Right renal pelvis (tissue), 4 donors: Measurements from ENCODE around the gene BTRC. TPM values are rescaled to one million over a fixed set of nuclear protein-coding genes. Genes with fewer than 3 reads are reported as not detected.

ENCODE experiments used
- DNase-seq, 4 donors: peaks; one replicate each; pipeline ENCODE4 v3.0.0-alpha.2; 2013; ENCODE audit warnings: low read depth in 4 of 4, low spot score in 3 of 4, missing footprints in 1 of 4
- polyA plus RNA-seq, 4 donors: library from polyadenylated mRNA; unstranded; fragments of 120-200 nt; gene quantifications; one replicate each; pipeline ENCODE4 v1.2.1, GENCODE V29; 2013; ENCODE audit not compliant: insufficient read length in 4 of 4

Gene BTRC
- polyA plus RNA-seq, 4 donors, result 20.1 to 31.2 (median 29.0) TPM

DNA sequence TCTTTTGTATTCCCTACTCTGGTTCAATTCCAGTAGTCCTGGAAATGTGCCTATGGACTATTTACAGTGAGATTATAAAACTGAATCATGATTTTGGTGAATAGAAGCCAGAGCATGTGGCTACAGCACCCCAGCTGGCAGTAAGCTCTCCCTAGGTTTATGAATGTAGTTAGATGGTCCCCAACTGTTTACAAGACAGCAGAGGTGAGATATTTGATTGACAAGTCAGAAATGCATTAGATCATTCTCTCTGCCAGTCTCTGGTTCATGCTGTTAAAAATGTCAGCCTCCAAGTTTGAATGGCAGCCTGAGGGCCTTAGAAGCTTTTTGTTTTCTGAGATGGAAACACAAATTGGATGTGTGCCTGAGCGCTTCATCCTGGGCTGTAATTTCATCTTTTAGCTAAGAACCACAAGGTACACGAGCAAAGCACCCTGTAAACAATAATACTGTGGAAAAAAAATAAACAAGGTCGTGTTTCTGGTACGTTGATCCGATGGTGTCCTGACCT lies 85.0 kb downstream of the BTRC start:
- no peak for DNase-seq

DNA sequence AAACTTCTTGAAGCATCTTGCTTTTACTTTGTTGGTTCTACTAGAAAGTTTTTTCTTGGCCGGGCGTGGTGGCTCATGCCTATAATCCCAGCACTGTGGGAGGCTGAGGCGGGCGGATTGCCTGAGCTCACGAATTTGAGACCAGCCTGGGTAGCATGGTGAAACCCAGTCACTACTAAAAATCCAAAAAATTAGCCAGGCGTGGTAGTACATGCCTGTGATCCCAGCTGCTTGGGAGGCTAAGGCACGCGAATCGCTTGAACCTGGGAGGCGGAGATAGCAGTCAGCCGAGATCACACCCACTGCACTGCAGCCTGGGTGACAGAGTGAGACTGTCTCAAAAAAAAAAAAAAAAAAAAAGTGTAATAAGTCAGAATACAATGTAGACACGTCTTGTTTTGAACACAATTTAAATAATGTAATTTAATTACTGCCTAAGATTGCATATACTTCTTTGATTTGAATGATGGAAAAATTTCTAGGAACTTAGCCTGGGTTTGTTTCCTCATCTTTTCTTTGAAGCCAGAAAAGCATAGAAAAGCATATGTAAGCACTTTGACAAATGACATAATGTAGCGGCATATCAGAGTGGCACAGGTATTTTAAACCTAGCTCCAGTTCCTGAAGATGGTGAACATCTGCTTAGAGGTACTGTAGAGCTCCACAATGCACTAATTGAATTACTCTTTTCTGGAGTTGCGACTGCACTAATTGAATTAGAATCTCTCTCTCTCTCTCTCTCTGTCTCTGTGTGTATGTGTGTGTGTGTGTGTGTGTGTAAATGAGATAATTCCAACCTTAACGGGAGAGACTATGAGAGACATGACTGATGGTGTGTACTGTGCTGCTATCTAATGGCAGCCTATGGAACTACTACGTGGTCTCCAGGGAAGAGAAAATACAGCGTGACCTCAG lies 87.8 kb downstream of the BTRC start:
- DNase-seq, result peak; percentile 25 to 36 (median 30)

DNA sequence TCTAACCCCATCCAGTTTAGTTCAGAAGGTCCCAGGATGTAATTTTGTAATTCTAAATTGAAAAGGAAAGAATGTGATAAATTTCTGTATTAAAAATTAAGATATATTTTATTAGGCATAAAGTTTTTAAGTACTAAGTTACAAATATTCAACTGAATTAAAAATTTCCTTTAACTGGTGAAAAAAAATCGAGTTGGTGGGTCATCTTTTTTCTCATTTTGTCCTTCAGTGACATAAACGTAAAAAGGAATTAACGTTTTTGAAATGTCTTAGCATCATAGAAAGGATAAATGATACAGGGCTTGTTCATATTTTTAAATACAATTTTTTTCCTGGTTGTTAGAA lies 88.5 kb downstream of the BTRC start:
- DNase-seq, result no peak

DNA sequence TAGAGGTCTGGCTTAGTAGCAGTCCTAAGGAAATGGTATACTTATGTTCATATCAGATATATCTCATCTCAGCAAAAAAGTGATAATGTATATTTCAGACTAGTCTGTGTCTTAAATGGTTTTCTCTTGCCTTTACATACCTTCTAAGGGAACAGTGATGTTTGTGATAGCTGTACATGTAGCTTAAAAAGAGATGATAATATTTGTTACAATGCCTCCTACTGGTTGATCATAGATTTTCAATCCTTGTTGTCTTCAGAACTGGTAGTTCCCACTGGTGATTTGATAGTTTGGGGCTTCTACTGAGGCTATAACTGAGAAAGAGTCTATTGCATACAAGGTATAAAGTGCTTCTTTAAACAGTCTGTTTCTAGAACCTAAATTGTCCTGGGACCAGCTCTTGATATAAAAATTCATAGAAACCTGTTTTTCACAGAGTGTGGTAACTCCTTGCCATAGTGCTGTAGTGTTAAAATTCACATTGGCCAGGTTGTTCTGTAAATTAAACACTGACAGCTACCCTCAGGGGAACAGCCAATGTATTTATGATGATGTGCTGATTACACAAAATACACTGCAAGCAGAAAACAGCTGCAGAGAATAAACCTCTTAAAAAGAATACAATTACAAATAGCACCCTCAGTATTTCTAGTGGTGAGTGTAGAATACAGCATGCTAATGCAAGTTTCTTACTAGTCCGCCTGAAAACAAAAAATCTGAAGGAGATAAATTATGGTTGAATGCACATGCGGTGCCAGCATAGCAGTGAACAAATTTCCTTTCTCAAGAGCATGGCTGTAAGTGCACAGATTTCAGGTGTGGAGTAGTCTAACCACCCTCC lies 90.3 kb downstream of the BTRC start:
- no peak for DNase-seq

DNA sequence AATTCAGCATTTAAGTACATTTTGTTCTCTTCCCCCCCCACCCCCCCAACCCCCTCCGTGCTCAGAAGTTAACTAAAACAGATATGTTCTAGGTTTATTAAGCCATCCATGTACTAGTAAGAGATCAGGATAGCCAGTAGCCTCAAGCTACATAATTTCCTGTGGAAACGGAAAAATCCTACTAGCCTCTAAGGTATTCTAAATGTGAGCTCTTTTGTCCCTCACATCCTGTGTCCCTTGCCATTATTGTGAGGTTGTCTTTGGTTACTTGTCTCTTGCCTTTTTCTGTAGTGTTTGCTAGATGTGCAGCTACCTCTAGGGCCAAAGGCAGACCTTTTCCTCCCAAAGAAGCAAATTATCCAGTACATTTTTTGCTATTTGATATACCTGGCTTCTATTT lies 92.1 kb downstream of the BTRC start:
- no peak for DNase-seq

DNA sequence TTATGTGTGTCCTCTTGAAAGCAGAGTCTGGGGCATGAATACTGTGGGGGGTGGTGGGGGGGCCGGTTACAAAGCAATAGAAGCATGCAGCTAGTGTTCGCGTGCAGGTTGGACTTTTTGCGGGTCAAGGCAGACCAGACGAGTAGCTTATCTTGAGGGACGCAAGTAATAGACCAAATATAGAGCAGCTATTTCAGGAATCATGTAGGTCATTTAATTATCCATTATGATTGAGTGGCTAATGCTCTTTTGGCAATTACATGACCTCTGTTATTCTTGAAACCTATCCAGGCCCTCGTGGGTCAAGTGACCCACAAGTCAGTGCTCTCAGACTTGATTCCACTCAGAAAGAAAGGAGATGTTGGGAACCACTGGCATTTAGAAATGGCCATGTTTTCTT lies 93.0 kb downstream of the BTRC start:
- DNase-seq, result no peak

DNA sequence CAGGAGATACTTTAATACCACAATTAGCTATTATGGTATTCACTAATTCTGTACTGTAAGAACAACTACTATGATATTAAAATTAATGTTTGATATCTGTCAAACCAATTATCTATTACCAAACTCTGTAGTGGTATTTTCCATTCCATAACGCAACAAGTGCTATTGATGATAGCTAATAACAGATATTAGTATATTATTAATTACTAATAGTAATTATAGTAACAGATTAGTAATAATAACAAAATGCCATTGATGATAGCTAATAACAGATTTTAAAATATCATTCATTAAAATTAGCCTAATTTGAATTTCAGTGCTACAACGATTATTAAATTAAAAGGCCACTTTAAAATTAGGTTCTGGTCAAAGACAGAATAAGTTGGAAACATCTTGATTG lies 93.5 kb downstream of the BTRC start:
- DNase-seq, result no peak

DNA sequence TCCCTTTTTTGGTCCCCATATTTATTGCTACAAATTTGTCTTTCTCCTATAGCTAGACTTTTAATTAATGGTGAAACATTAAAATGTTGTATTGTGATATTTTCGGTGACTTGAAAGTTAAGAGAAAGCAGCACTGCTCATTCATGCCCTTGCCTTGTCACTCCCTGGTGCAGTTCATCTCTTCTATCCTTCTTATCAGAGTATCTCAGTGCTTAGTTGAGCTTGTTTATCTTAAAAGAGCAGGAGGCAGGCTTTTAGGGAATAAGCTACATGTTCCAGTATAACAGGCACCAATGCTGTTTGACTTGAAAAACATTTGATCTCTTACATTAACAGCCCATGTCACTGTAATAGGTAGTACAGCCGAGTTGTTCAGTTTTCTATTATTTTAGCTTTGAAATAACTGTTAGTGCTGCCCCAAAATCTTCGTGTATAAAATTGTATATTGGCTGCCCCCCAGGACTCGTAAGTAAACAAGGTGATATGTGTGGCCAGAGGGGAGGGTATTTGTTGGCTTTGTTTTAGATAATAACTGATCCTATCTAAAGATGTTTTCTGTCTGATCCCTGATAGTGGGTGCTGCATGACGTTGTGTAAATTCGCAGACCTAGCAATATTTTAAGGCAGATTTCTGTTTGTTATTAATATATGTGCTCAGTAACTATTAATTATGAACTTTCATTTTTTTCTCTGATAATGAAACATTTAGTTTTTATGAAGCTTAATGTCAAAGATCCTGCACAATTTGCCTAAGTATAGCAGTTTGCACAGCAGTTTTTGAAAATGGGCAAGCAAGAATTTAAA lies 96.5 kb downstream of the BTRC start:
- DNase-seq, result no peak

DNA sequence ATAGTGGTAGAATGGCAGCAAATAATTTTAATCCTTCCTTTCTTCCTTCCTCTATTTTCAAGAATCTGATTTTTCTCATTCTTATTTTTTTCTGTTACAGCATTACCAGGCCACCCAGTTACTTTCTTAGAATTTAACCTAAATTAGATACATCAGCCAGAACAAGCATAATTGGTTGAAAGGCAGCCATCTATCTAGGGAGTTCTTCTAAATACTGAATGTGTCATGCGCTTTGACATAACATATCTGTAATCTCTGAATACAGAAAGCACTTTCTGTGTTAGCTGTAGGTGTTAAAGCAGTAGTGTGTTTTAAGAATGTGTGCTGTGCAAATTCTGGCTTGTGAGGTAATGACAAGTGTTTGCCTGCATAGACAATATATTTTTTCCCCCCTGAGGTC lies 97.3 kb downstream of the BTRC start:
- no peak for DNase-seq

DNA sequence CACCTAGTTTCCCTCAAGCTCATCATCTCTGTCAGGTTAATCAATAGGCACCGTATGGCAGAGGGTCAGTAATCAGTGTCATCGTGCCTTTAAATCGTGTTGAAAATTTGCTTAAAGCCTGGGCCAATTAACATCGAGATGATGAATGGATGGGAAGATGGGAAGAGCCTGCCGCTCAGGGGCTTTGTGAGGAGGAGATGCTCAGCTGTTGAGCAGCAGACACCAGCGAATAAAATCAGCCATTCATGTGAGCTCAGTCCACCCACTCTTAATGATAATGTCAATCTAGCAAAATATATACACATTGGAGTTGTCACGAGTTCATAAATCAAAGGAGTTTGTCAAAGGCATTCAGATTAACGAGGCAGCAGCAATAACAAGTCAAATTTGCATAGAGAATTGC lies 97.7 kb downstream of the BTRC start:
- DNase-seq, result no peak

DNA sequence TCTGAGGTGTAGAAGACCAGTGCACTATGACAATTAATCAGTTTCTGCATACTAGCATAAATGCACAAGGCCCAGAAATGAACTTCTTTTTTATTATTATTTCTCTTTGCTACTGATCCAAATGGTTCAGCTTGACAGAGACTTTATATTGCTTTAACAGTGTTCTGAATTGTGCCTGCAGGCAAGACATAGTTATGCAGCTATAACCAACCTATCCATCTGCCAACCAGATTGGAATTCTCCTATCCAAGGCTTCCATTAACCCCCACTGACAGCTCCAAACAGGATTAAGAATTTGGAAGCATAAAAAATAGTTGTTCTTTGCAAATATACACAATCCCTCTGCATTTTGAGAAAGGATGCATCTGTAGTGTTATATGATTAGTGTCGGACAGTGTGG lies 98.2 kb downstream of the BTRC start:
- no peak for DNase-seq

DNA sequence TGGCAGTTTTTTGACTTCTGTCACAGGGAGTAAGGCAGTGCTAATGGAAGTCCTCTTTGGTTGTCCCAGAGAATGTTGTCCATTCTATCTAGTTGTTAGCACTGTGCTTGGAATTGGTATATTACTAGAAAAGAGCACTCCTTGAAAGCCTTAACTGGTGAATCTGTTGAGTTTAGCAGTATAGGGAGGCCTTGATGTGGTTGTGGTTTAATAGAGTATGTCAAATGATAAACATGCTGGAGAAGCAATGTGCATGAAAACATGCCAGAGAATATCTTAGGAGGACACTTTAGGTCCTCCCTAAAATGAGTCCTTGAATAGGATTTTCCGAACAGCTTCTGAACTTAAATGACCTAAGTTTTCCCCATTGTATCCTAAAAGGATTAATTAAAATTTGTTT lies 98.6 kb downstream of the BTRC start:
- DNase-seq, result no peak

DNA sequence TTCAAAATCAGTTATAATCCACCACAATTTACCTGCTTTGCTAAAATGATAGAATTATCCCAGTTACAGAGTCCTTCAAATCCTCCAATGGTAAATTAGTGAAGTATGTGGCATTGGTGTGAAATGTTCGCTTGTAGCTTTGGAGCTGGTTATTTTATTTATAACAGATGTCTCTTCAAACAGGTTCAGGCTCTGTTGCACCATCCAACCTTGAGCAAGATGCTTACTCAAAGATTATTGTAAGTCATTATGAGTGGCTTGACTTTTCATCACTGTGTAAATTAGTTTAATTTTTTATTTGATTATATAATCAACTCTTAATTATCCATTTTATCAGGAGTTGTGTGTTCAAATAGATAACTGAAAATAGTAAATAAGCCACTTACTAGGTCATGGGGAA lies 99.4 kb downstream of the BTRC start:
- no peak for DNase-seq

DNA sequence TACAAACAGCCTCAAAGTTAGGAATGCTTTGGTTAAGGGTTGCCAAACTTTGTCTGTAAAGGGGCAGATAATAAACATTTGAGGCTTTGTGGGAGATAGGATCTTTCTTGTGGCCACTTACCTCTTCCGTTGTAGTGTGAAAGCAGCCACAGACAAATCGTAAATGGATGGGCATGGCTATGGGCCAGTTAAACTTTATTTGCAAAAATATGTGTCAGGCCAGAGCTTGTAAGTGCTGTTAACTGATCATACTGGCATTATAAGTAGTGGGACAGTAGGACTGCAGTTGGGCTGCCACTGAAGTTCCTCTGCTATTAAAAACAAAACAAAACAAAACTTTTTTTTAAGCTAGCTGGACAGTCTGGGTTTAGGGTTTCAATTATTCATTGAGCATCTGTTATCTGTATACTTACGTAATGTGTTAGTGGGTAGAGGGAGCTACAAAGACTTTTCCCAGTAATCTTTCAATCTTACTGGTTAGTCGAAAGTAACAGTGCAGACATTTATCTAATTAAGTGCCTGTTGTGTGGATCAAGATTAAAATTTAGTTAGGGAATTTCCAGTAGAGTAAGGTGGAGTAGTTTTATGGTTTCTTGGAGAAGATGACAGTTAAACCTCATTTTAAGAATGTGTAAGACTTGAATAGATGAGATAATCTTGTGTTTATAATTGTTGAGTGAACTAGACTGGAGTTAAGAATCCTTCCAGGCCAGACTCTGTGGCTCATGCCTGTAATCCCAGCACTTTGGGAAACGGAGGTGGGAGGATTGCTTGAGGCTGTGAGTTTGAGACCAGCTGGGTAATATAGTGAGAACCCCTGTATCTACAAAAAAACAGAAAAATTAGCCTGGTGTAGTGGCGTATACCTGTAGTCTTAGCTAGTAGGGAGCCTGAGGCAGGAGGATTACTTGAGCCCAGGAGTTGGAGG lies 100.1 kb downstream of the BTRC start:
- DNase-seq, result no peak

DNA sequence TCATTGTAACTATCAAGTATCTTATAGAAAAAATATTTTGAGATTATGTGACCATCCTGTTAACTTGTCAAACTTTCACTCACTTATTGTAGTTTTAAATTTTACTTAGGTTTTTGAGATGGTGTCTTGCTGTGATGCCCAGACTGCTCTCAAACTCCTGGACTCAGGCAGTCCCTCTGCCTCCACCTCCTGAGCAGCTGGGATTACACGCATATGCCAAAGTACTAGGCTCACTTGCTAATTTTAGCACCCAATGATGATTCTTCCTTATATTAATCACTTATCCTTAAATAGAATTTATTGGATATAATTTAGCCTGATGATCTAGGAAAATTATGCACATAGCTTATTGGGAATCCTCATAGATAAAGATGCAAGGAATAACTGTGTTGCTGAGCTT lies 104.9 kb downstream of the BTRC start:
- no peak for DNase-seq

DNA sequence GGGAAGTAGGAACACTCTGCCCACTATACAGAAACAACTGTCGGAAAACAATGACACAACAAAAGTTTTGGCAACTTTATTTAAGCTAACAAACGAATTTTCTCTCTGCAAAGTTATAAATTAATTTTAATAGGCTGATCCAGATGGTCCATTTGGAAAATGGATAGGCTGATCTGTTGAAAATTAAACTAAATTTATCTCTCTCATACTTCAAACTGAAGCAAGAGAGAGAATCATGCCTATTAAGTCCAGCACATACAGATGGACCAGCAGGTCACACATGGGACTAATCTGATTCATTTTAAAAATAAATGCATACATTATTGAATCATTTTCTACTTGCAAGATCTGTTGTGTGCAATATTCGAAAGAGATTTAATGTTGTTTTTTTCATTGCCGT lies 110.1 kb downstream of the BTRC start:
- DNase-seq, result no peak

DNA sequence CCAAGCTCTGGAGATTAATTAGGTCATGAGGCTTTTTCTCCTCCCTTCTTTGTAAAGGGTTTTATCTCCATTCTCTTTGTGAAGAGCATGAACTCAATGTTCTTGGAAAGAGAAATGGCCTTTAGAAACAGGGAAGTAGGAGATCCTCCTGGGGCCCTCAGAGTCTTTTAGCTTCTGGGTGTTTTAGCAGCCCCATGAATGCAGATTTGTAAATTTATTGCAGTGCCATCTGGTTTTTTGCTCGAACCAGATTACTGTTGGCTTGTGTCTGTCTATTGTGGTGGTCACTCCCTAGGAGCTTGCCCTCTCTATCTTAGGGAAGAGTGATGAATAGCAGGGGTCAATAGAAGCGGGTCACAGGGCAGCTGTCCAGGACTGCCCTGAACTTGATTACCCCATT lies 110.6 kb downstream of the BTRC start:
- DNase-seq, result no peak

DNA sequence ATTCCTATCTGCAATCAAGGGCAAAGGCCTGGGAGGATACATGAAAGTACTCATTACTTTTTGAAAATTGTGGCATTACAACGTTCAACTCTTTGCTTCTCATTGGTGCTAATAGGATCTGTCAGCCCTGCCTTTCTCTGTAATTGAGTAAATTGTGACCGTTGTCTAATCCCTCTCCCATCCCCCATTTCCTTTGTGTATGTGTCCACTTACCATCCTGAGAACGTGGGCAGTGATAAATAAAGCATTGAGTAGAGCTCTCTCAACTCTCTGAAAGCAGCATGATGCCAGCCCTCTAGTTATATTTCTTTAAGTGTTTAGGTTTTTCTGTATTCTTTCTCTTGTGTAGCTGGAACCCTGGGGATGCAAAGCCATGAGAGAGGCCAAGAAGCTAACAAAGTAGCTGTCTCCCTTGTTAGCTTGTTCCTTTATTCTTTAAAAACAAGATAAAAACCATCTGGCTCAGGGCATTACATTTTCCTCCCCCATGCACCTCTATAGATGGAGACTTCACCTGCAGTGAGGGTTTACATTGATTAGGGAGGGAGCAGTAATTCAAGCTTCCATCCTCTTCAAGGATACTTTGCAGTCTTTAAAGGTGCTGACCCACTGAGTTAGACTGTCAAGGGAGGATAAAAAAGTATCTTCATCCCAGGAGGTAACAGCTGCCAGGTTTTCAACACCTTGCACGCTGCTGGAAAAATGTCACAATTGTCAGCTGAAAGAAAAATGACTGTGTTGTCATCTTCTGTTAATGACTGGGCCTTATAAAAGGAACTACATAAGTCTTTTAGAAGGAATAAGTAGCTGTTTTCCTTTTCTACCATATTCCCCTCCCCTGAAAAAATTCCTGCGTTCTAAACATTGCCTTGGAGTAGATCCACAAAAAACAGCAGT lies 112.3 kb downstream of the BTRC start:
- DNase-seq, result no peak

DNA sequence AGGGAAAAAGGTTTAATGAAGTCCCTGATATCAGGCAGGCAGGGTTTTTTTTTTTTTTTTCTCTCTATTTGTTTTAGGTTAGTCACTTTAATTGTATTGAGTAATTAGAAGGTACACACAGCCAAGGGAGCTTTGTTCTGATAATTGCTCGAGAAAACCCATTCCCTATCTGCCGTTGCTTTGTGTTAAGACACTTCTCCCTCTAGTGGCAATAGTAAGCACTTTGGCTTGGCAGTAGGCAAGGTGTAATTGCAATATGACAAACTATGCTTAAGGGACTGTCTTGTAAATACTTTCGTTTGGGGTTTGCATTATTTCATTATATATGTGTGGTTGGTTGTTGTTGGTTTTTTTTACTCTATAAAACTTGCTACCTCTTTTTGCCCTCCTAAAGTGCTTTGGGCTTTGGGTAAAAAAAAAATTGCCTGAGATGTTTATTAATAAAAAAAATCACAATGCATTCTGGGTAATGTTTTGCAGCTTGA lies 113.4 kb downstream of the BTRC start:
- DNase-seq, result peak; percentile 32 to 48 (median 40)
